ENCODE measurements around the gene KCNJ14.

KCNJ14 gene

DNA sequence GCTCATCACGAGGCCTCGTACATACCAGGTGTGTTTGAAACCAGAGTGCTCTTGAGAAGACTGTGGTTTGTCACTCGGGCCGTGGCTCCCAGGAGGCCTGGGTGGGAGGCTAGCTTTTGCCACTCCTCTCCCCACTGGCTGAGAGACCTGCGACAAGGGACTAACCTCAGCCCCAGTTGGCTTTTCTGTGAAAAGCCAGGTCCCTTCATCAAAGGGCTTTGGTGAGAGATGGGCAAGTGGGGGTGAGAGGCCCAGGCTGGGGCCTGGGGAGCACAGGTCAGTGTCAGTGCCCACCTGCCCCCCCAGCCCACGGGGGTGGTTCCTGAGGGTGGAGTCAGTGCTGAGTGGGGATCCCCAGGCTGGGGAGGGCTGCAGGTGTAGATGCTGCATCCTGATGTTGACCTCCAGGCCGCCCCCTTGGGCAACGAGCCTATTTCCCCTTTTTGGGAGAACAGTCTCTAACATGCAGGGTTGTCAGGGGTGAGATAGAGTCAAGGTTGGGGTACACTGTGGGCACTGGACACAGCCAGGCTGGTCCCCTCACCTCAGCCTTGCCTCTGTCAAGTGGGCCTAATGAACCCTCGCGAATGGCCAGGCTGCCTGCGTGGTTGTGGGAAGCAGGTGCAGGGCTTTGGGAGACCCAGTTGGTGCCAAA is 661 bp downstream of the KCNJ14 start:
- Histone ChIP-seq H3K36me3 (ENCODE audit: control insufficient read depth, insufficient read depth, low read length) (peaks cover 25% of the 10 kb centered on the region), H3K27ac (ENCODE audit: insufficient read depth, low read depth, low read length, poor library complexity, severe bottlenecking) (no peak overlapping the region), H3K27me3 (ENCODE audit: control insufficient read depth, insufficient read depth, low read length, poor library complexity, severe bottlenecking) (no peaks in the 10 kb centered on the region), H3K4me3 (ENCODE audit: insufficient read depth, low read depth, low read length) (no peak overlapping the region), H3K9me3 (ENCODE audit: control insufficient read depth, low read length) (no peaks in the 10 kb centered on the region), H3K4me1 (ENCODE audit: control insufficient read depth, insufficient read depth, low read length) (no peaks in the 10 kb centered on the region)
- 97% methylated on average over 11 of the region's 11 CpGs for WGBS, 2 experiments

DNA sequence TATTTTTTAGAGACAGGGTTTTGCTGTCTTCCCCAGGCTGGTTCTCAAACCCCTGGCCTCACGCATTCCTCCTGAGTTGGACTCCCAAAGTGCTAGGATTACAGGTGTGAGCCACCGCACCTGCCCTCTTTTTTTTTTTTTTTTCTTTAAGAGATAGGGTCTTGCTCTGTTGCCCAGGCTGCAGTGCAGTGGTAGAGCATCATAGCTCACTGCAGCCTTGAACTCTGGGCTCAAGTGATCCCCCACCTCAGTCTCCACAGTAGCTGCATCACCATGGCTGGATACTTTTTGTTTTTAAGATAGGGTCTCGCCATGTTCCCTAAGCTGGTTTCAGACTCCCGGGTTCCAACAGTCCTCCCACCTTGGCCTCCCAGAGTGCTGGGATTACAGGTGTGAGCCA is 1.5 kb downstream of the KCNJ14 start:
- no peaks in the 10 kb centered on the region for H3K9me3 ChIP-seq (ENCODE audit: control insufficient read depth, low read length)
- H3K4me1 ChIP-seq (ENCODE audit: control insufficient read depth, insufficient read depth, low read length) = no peaks in the 10 kb centered on the region
- no peak overlapping the region for H3K4me3 ChIP-seq (ENCODE audit: insufficient read depth, low read depth, low read length)
- WGBS, 2 experiments = 93 to 98% methylated on average over 4 of the region's 4 CpGs
- H3K27ac ChIP-seq (ENCODE audit: insufficient read depth, low read depth, low read length, poor library complexity, severe bottlenecking) = no peak overlapping the region
- H3K36me3 ChIP-seq (ENCODE audit: control insufficient read depth, insufficient read depth, low read length) = peaks cover 17% of the 10 kb centered on the region
- H3K27me3 ChIP-seq (ENCODE audit: control insufficient read depth, insufficient read depth, low read length, poor library complexity, severe bottlenecking) = no peaks in the 10 kb centered on the region

DNA sequence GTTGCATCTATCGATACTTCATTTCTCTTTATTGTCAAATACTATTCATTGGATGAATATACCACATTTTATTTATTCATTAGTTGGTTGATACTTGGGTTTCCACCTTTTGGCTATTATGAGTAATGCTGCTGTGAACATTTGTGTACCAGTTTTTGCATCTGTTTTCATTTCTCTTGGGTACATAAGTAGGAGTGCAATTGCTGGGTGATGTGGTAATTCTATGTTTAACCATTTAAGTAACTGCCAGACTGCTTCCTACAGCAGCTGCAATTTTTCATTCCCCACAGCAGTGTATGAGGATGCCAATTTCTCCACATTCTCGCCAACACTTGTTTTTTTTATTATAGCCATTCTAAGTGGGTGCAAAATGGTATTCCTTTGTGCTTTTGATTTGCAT is 2.6 kb downstream of the KCNJ14 start:
- Histone ChIP-seq H3K9me3 (ENCODE audit: control insufficient read depth, low read length) (no peaks in the 10 kb centered on the region), H3K4me1 (ENCODE audit: control insufficient read depth, insufficient read depth, low read length) (no peaks in the 10 kb centered on the region), H3K4me3 (ENCODE audit: insufficient read depth, low read depth, low read length) (no peak overlapping the region), H3K27ac (ENCODE audit: insufficient read depth, low read depth, low read length, poor library complexity, severe bottlenecking) (no peak overlapping the region), H3K27me3 (ENCODE audit: control insufficient read depth, insufficient read depth, low read length, poor library complexity, severe bottlenecking) (no peaks in the 10 kb centered on the region), H3K36me3 (ENCODE audit: control insufficient read depth, insufficient read depth, low read length) (peaks cover 10% of the 10 kb centered on the region)
- WGBS, 2 experiments = 92 to 100% methylated on average over 2 of the region's 2 CpGs

DNA sequence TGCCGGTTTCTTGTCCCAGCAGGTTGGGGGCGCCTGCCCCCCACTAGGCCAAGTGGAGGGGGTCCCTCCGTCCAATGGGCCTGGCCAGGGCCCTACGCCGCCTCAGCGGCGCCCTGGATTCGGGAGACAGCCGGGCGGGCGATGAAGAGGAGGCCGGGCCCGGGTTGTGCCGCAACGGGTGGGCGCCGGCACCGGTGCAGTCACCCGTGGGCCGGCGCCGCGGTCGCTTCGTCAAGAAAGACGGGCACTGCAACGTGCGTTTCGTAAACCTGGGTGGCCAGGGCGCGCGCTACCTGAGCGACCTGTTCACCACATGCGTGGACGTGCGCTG is 6.2 kb downstream of the KCNJ14 start:
- H3K27me3 ChIP-seq (ENCODE audit: control insufficient read depth, insufficient read depth, low read length, poor library complexity, severe bottlenecking) = no peaks in the 10 kb centered on the region
- H3K36me3 ChIP-seq (ENCODE audit: control insufficient read depth, insufficient read depth, low read length) = no peaks in the 10 kb centered on the region
- no peaks in the 10 kb centered on the region for H3K4me1 ChIP-seq (ENCODE audit: control insufficient read depth, insufficient read depth, low read length)
- WGBS, 2 experiments = 95 to 96% methylated on average over 36 of the region's 36 CpGs
- no peak overlapping the region for H3K4me3 ChIP-seq (ENCODE audit: insufficient read depth, low read depth, low read length)
- H3K9me3 ChIP-seq (ENCODE audit: control insufficient read depth, low read length) = no peaks in the 10 kb centered on the region
- no peak overlapping the region for H3K27ac ChIP-seq (ENCODE audit: insufficient read depth, low read depth, low read length, poor library complexity, severe bottlenecking)

DNA sequence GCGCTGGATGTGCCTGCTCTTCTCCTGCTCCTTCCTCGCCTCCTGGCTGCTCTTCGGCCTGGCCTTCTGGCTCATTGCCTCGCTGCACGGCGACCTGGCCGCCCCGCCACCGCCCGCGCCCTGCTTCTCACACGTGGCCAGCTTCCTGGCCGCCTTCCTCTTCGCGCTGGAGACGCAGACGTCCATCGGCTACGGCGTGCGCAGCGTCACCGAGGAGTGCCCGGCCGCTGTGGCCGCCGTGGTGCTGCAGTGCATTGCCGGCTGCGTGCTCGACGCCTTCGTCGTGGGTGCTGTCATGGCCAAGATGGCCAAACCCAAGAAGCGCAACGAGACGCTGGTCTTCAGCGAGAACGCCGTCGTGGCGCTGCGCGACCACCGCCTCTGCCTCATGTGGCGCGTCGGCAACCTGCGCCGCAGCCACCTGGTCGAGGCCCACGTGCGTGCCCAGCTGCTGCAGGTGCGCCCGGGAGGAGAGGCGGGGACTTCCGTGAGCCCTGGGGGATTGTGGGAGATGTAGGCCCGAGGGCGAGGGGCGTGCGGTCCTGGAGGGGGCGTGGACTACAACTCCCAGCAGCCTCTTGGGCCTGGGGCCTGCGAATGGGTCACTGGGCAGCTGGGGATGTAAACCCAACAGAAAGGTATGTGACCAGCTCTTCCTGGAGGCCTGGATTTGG is 6.7 kb downstream of the KCNJ14 start:
- no peaks in the 10 kb centered on the region for H3K36me3 ChIP-seq (ENCODE audit: control insufficient read depth, insufficient read depth, low read length)
- no peaks in the 10 kb centered on the region for H3K27me3 ChIP-seq (ENCODE audit: control insufficient read depth, insufficient read depth, low read length, poor library complexity, severe bottlenecking)
- WGBS, 2 experiments = 93 to 94% methylated on average over 62 of the region's 62 CpGs
- H3K4me3 ChIP-seq (ENCODE audit: insufficient read depth, low read depth, low read length) = no peak overlapping the region
- H3K27ac ChIP-seq (ENCODE audit: insufficient read depth, low read depth, low read length, poor library complexity, severe bottlenecking) = no peak overlapping the region
- H3K9me3 ChIP-seq (ENCODE audit: control insufficient read depth, low read length) = no peaks in the 10 kb centered on the region
- H3K4me1 ChIP-seq (ENCODE audit: control insufficient read depth, insufficient read depth, low read length) = no peaks in the 10 kb centered on the region

DNA sequence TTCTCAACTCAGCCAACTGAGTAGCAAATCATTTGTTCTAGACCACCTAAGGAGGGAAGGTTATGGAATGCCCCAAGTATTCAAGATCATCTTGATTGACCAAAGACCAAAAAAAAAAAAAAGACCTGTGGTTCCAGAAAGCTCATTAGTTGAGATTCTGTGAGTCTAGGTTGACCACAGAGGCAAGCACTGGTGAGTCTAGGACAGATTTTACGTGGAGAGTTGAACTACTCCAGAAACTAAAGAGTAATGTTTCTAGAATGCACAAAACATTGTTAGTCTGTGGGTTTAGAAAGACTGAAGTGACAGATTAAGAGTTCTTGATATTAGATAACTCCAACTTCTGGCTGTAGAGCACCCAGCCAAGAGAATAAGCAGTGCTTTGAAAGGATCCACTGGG is 9.8 kb downstream of the KCNJ14 start:
- Histone ChIP-seq H3K27me3 (ENCODE audit: control insufficient read depth, insufficient read depth, low read length, poor library complexity, severe bottlenecking) (no peaks in the 10 kb centered on the region), H3K27ac (ENCODE audit: insufficient read depth, low read depth, low read length, poor library complexity, severe bottlenecking) (no peak overlapping the region), H3K4me3 (ENCODE audit: insufficient read depth, low read depth, low read length) (no peak overlapping the region), H3K36me3 (ENCODE audit: control insufficient read depth, insufficient read depth, low read length) (no peaks in the 10 kb centered on the region), H3K9me3 (ENCODE audit: control insufficient read depth, low read length) (no peaks in the 10 kb centered on the region), H3K4me1 (ENCODE audit: control insufficient read depth, insufficient read depth, low read length) (peaks cover 9% of the 10 kb centered on the region)
- 90 to 95% methylated on average over 1 of the region's 1 CpG for WGBS, 2 experiments

DNA sequence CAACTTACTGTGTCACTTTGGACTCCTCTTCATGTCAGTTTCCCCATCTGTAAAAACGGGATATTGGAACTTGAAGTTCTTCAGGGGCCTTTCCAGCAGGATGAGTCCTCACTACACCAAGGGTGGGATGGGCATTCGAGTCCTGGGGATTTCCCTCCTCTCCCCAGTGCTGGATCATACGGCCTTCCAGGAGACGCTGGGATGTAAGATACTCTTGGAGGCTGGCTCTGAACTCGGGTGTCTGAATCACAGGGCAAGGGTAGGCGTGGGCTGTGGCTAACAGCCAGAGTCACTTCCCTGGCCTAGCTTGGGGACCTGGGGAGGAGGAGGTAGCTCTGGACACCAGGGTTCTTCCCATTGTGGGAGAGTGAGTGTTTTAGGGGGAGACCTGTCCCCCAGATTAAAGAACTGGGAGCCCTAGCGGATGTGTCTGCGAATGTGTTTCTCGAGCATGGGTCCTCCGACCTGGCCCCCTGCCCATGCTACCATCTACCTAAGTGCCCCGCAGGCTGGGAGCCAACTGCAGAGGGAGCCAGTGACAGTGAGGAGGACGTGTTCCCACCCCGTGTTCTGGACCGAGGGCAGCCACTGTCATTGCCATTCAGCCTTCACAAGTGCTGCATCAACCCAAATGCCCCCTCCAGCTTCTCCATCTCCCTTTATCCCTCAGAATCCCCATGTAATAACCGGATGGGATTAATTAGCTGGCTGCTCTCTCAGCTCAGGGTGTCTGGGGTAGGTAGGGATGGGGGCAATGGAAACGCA is 11.4 kb downstream of the KCNJ14 start:
- Histone ChIP-seq H3K4me1 (ENCODE audit: control insufficient read depth, insufficient read depth, low read length) (peaks cover 11% of the 10 kb centered on the region), H3K4me3 (ENCODE audit: insufficient read depth, low read depth, low read length) (no peak overlapping the region), H3K27ac (ENCODE audit: insufficient read depth, low read depth, low read length, poor library complexity, severe bottlenecking) (no peak overlapping the region), H3K9me3 (ENCODE audit: control insufficient read depth, low read length) (no peaks in the 10 kb centered on the region), H3K27me3 (ENCODE audit: control insufficient read depth, insufficient read depth, low read length, poor library complexity, severe bottlenecking) (no peaks in the 10 kb centered on the region), H3K36me3 (ENCODE audit: control insufficient read depth, insufficient read depth, low read length) (peaks cover 13% of the 10 kb centered on the region)
- 87% methylated on average over 16 of the region's 16 CpGs for WGBS, 2 experiments

DNA sequence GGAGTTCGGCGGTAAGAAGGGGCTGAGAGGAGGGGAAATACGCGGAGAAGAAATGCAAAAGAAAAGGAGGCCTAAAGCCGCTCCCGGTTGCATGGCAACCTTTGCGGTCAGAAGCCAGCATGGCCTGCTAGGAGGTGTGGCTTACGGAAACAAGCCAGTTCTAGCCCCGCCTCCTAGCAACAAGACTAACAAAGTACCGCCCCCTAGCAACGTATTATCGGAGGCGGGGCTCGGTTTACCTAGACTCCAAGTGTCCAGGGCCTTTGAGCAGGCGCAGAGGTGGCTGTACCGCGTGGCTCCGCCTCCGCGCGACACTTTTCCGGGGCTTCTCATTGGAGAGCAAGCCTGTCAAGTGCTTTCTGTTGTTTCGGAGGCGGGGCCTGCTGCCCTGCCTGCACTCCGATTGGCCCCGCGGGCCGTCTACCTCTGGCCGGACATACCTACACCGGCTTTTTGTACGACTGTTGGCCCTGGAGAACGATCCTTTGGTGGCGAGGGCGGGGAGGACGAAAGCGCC is 13.5 kb downstream of the KCNJ14 start:
- Histone ChIP-seq H3K36me3 (ENCODE audit: control insufficient read depth, insufficient read depth, low read length) (peaks cover 26% of the 10 kb centered on the region), H3K4me1 (ENCODE audit: control insufficient read depth, insufficient read depth, low read length) (peaks cover 11% of the 10 kb centered on the region), H3K4me3 (ENCODE audit: insufficient read depth, low read depth, low read length) (peak overlapping the region; percentile 75), H3K27me3 (ENCODE audit: control insufficient read depth, insufficient read depth, low read length, poor library complexity, severe bottlenecking) (no peaks in the 10 kb centered on the region), H3K27ac (ENCODE audit: insufficient read depth, low read depth, low read length, poor library complexity, severe bottlenecking) (peak overlapping the region; percentile 95), H3K9me3 (ENCODE audit: control insufficient read depth, low read length) (no peaks in the 10 kb centered on the region)
- WGBS, 2 experiments = 0% methylated on average over 36 of the region's 36 CpGs

DNA sequence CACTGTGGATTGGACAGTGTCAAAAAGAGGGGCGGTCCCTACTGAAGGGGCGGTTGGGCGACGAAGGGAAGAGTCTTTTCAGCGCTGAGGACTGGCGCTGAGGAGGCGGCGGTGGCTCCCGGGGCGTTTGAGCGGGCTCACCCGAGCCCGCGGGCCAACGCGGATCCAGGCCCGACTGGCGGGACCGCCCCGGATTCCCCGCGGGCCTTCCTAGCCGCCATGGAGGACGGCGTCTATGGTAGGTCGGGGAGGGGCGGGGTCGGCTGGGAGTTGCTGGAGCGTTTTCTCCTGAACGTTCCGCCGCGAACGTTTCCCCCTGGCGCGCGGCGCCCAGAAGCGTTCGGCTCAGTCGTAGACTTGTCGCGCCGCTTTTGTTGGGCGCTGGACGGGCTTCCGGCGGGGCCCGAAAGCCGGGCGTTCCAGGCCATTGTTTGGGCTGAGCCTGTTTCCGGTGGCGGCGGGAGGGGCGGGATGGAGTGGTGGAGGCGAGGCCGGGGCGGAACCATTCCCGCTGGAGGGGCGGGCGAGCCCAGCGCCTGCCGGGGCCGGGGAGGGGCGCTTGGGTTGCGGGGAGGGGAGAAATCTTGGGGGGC is 14.0 kb downstream of the KCNJ14 start, which contains the start of gene CYTH2:
Gene CYTH2, plus strand, starts transcription at position 81 of the 593 bp plus-strand sequence. Its CDS starts 139 bp downstream, at position 220.
- Histone ChIP-seq H3K27ac (ENCODE audit: insufficient read depth, low read depth, low read length, poor library complexity, severe bottlenecking) (peak within 1 kb of the TSS; percentile 95), H3K4me1 (ENCODE audit: control insufficient read depth, insufficient read depth, low read length) (peaks cover 11% of the 10 kb centered on the region), H3K36me3 (ENCODE audit: control insufficient read depth, insufficient read depth, low read length) (peaks cover 32% of the 10 kb centered on the region), H3K9me3 (ENCODE audit: control insufficient read depth, low read length) (no peaks in the 10 kb centered on the region), H3K27me3 (ENCODE audit: control insufficient read depth, insufficient read depth, low read length, poor library complexity, severe bottlenecking) (no peaks in the 10 kb centered on the region), H3K4me3 (ENCODE audit: insufficient read depth, low read depth, low read length) (peak within 1 kb of the TSS; percentile 75)
- WGBS, 2 experiments = 1% methylated on average over 66 of the region's 66 CpGs
